ENCODE results near the gene ARID5B.

ARID5B gene

DNA sequence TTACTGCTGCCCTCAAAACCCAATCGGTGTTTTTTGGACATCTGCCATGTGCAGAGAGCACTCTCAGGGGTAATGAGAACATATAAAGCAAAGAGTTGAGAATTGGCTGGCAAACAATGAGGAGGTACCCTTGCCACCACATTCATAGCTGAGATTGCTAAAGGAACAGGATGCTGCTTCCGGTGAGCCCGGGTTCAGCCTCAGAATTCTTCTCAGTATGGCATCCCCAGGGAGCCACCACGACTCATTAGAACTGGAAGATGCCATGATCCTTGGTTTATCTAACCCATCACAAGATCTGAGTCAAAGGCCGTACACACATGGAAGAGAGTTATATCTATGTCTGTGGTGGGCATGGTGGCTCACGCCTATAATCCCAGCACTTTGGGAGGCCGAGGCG, 174.4 kb downstream of the ARID5B start:
- DNase-seq (ENCODE audit: low spot score): no peak

DNA sequence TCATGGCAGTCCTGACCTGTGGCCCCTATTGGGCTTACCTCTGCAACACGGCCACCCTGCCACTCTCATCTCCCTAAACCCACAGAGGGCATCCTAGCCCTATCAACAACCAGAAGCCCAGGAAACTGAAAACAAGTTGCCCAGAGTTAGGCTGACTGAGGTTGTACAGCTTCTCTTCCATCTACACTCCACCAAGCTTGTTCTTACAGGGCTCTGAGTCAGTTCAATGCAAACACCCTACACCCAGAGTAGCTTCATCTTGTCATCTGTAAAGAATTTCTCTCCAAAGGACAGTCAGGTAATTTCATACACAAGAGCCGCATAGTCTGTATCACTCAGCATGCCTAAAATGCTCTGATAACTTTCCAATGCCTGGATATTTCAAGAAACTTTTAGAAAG, 175.4 kb downstream of the ARID5B start:
- no peak for DNase-seq (ENCODE audit: low spot score)

DNA sequence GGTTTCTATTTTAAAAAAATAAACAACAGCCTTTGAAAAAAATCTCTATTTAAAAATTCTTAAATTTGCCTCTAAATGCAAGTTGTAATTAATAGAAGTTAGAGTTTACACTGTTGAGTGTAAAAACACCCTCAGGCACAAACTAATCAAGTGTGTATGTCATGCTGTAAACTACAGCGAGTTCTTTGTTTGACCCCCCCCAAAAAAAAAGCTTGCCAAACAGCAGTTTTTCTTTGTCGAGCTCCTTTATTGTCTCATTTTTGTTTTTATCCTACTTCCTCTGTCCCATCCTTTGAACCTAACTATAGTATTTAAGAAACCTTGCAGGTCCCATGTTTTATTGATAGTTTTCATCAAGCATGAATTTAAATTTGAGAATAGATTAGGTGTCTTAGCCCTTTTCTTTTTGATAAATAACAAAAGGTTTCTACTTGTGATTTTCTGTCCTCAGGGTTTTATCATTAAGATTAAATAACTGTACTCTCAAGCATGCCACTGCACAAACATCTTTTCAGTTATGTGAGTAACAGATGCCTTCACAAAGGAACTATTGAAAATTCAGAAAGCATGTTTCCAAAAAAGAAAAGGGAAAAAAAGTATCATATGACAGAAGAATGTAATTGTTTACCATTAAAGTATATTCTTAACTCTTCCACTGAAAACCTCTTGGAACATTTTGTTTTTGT, 176.0 kb downstream of the ARID5B start:
- no peak for DNase-seq (ENCODE audit: low spot score)

DNA sequence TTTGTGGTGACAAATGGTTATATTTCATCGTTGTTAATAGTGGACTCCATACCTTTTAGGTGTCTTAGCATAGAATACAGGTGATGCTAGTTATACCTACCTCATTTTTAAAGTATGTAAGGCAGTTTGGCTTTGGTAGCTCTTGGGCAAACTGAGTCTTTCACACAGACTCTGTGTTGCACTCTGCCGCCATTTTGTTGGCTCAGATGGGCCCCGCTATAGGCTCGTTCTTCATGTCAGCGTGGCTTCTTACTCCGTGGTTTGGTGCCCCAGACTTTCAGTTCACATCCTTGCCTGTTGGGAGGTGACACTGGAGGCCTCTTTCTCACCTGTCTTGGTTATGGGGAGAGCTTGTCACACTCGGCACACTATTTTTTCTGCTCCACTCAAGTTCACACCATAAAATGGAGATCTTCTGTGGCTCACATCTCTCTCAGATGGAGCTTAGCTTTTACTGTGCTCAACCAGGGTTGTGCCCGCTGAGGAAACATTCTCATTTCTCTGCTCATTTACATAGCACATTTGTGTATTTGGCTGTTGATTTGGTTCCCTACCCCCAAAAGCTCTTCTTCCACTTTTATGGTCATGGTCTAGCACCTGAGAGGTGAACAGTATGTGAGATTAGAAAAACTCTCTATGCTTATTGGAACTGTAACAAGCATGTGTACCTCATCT, 178.5 kb downstream of the ARID5B start:
- no peak for DNase-seq (ENCODE audit: low spot score)

DNA sequence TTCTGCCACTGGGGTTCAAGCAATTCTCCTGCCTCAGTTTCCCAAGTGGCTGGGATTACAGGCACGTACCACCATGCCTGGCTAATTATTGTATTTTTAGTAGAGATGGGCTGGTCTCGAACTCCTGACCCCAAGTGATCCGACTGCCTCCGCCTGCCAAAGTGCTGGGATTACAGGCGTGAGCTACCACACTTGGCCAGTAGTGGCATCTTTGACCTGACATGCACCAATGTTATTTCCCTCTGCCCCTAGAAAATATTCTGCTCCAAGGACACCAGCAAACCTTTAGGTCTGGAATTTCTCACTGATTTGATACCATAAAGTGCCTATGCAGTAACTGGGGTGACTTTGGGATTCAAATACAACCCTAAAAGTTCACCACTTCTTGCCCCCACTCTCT, 179.4 kb downstream of the ARID5B start:
- DNase-seq (ENCODE audit: low spot score): no peak

DNA sequence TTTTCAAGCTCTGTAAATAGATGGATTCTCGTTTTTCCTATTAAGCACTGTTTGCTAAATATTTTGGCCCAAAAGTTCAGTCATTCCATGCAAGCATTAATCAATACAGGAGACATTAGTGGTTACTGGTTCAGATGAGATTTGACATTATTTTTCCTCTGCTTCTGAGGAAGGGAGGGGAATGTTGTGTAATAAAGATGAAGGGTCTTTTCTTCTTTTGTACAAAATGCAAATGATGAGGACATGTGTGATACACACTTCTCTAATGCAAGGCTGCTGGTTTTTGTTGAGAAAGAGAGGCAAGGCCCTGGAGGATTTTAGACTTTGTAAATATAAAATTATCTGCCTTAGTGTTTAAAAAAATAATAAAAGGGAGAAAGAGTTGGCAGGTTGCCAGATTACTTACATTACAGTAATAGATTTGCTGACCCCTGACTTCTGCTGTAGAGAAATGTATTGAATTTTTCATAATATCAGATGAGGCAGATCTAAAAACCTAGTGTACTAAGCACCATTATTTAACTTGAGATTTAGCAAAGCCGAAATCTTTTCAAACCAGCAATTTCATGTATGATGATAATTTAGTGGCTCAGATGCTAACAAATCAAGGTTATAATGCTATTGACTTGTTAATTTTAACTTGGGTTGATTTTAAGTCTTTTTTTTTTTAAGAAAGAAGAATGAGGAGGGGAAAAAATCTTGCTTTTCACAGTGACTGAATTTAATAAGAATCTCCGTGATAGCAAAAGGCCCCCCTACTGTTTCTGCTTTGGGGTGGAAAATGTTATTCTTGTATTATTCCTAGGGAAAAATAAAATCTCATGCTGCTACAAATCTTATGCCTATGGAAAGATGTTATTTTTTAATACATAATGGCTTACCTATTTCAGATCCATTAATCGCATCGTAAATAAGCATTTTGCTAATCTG, 180.1 kb downstream of the ARID5B start:
- no peak for DNase-seq (ENCODE audit: low spot score)

DNA sequence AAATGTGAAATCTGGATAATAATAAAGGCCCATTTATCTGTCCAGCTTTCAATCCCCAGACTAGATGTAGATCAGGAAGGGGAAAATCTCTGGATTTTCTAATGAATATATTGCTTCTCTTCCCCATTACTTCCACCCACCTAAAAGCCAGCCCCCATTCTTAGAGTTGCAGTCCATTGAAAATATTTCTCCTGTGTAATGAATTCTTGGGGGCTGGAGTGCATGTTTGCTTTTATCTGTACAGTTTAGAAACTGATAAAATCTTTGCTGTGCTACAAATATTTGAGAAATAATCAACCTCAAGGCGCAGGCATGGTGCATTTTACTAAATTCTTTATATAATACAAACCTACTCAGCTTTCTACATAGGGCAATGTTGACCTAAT, 180.8 kb downstream of the ARID5B start:
- DNase-seq (ENCODE audit: low spot score): no peak

DNA sequence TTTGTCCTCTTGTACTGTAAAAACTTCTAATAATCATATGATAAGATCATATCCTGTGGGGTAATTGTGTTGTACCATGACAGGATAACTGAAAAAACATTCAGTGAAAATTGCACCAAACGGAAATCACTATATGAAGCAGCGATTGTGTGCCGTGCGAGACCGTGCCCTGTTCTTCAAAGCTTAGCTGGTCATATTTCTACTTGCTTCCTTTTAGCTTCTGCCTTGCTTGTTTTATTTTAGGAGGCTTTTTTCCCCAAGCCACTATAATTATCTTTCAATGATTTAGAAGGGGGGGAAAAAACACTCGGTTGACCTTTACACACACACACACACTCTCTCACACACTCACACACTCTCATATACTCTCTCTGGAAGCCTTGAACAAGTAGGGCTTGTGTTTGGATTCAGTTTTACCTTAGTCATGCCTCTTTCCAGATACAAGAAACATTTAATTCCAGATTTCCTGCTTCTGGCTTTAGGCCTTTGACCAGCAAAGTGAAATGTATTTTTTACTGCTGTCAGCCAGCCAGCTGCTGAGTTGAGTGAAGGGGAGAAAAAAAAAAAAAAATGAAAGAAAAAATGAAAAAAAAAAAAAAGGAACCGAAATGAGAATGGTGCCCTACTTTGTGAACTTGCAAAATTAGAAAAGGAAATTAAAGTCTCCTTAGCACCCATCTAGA, 181.4 kb downstream of the ARID5B start:
- no peak for DNase-seq (ENCODE audit: low spot score)

DNA sequence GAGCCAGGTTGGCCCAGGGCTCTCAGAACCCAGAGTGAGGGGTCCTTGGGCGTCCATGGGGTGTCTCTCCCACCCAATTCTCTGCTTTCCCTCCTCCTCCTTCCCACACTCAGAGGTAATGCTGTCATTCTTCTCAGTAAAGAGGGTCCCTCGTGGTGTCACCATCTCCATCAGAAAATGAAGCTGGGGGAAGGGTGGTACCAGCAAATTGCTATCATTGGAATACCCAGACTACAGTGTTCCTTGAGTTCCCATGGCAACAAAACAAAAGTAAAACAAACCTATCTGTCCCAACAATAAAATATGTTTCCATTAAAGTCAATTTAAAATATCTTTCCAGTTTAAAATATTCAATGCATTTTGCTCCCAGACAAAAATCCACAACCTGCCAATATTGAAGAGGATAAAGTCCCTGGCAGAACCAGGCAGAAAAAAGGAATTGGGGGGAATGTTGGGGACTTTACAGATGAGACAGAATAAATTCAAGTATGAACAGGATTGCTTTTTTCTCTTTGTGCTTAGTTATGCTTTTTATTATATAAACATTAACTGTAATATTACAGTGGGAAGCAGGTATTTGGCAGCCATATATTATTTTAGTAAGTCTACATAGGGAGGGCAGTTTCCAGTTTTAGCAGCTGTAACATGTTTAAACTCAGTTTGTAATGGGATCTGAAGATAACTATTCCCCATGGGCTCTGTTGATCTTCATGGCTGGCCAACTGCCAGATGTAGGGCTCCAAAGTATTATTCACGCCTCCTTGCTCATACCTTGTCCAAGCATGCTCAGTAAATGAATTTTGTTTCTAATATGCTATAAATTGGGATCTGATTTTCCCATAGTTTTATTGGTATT, 182.1 kb downstream of the ARID5B start:
- DNase-seq (ENCODE audit: low spot score): no peak

DNA sequence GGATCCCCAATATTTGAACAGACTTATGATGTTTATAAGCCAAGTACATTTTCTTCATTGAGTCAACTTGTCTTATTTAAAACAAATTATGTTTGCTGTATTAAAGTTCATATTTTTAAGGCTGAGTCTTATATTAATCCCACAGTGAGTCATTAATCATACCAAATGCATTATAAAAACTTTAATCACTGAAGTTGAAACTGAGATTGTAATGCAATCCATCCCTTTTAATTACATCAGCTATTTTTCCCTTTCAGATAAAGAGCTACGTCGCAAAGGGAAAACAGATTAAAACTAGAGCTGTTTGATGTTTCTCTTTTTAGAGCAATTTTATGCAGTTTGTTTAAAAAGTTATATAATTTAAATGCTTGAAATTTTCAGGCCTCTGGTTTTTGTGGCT, 183.0 kb downstream of the ARID5B start:
- DNase-seq (ENCODE audit: low spot score): no peak

DNA sequence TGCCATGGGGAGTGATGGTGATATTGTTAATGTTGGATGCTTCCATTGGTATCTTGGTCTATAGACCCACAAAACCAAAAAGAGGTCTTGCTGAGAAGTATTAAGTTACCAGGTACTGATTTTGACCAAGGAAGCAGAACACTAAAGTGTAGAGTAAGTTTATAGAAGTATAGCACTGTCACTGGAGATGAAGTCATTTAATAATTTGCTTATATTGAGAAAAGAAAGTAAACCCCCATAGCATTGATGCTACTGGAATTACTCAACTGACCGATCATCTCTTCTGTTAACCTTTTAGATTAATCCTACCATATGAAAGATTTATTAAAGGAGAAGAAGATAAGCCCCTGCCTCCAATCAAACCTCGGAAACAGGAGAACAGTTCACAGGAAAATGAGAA, 183.9 kb downstream of the ARID5B start:
- DNase-seq (ENCODE audit: low spot score): no peak

DNA sequence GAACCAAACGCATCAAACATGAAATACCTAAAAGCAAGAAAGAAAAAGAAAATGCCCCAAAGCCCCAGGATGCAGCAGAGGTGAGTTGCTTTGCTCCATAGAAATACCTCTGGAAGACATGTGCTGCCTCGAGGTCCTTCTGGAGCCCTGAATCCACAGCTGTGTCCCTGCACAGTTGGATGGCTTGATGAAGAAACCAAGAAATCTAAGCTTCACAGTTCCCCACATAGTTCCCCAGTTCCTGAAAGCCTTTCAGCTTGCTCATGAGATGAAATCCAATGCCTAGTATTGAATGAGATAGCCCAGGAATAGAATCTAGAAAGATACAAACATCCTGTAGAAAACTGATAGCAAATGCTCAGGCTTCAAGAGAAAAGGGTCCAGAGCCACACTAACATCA, 184.3 kb downstream of the ARID5B start:
- DNase-seq (ENCODE audit: low spot score): no peak

DNA sequence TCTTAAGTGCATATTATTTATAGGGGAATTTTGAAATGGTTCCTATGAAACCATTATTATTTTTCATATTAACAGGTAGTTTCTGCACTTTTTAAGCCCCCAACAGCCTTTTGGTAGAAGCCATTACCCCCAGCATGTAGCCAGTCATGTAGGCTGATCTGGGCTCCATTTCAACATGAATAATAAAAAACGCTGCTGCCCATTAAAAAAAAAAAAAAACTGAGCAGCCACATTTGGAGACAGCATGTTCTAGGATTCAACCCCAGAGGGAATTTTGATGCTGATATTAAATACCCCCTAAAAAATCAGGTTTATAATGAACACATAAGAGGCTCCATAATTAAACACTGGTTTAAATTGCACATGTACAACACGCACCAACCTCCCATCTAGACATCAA, 185.8 kb downstream of the ARID5B start:
- DNase-seq (ENCODE audit: low spot score): no peak

DNA sequence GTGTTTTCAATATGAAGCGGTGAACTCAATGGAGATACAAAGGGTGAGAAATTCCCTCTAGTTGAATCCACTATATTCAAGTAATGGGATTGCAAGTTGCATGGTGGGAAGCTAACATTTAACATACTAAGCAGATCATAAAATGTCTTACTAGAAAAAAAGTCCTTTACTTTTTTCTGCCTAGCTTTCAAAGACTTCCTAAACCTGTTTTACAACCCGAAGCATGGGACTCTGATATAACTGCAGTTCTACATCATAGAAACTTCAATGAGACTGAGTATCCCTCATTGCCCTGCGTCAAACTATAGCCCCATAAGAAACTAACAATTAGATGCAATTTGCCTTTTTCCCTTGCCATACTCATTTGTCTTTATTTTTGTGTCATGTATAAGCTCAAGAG, 187.3 kb downstream of the ARID5B start:
- no peak for DNase-seq (ENCODE audit: low spot score)

DNA sequence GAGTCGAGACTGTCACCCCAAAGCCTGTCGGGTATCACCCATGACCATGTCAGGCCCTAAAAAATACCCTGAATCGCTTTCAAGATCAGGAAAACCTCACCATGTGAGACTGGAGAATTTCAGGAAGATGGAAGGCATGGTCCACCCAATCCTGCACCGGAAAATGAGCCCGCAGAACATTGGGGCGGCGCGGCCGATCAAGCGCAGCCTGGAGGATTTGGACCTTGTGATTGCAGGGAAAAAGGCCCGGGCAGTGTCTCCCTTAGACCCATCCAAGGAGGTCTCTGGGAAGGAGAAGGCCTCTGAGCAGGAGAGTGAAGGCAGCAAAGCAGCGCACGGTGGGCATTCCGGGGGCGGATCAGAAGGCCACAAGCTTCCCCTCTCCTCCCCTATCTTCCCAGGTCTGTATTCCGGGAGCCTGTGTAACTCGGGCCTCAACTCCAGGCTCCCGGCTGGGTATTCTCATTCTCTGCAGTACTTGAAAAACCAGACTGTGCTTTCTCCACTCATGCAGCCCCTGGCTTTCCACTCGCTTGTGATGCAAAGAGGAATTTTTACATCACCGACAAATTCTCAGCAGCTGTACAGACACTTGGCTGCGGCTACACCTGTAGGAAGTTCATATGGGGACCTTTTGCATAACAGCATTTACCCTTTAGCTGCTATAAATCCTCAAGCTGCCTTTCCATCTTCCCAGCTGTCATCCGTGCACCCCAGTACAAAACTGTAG, 191.0 kb downstream of the ARID5B start:
- DNase-seq (ENCODE audit: low spot score): no peak

DNA sequence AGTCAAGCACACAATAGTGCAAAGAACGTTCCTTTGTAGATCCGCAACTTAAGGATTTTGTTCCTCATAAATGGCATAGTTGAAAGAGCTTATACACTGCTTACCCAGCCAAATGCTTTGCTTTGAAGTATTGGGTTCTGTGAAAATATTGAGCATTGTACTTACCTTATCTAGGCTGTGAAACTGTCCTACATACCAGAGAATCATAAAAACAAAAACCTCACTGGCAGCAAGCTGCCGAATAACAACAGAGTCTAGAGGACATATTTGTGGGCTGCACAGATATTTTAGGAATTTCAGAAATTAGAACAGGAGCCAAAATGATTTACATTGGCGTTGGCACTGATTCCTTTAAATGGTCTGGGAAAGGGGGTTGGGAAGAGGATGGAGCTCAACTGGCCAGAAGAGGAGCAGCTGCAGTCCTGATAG, 192.4 kb downstream of the ARID5B start:
- peak; percentile 74 for DNase-seq (ENCODE audit: low spot score)

DNA sequence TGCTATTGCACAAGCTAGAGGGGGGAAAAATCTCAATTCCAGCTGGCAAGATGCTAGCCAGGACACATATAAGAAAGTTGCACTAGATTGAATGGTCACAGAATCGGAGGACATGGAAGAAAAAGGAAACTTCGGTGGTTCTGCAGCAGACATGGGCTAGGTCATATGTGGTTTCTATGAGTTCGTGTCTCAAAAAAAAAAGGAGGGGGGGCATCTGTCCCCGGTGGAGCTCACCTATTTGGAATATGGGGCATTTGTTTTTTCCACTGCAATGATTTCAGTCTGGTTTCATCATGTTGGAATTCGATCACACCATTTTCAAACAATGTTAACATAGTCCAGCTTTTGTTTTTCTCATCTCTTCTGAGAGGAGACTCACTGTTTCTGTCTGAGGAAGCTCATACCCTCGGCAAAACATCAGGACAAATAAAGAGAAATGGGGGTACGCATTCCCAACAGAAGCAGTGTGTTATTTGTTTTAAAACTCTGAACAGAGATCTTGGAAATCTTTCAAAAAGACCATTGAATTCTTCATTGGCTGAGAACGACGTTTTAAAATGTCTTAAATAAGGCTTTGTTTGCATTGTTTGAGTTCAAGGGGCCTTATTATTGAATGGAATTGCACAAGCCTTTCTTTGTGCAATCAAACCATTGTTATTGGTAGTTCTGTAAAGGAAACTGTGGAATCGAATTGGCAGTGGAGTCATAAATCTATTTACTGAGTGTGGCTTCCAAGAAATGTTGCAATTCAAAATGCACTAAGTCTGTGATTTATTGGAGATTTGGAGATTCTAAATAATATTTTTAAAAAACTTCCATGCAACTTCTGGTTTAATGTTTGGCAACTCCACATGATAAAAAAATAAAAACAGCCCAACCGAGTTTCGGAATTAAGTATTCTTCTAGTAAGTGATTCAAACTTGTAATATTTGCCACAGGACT, 194.0 kb downstream of the ARID5B start:
- DNase-seq (ENCODE audit: low spot score): peak; percentile 33

DNA sequence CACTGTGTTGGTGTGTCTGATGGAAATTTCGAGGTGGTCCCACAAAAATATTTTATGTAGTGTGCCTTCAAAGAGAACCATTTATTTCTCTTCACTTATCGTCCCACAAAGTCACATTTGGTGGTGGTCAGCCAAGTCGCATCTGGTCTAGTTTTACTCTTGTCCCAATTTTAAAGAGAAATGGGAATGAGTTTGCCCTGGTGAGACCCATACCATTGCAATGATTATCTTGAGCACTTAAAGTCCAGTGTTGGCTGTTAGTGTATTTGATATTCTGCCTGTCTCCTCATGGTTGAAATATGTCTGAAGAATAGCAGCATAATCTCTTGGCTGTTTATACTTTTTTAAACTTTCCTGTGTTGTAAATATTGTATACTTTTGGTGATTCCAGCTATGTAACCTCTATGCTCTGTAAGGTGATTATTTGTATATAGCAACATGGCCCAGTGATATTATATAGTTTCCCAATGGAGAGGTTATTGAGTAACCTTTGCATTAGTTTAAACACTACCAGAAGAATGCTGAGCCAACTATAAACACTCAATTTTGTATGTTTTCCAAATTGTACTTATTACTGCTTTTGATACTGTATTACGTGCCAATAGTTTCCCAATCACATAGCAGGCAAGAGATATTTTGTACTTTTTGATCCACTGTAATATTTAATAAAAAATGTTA, 194.9 kb downstream of the ARID5B start:
- DNase-seq (ENCODE audit: low spot score): no peak
